Panc1 (cell line): ENCODE results near the gene PDE9A. TPM values are rescaled to one million over a fixed set of nuclear protein-coding genes. Genes with fewer than 3 reads are reported as not detected.

Experiments
- ATAC-seq: fragments of 200-7000 bp; cut with Tn5 transposase; 2 replicates; pipeline ENCODE4 v1.9.1; 2020; ENCODE audit warnings: mild to moderate bottlenecking, moderate library complexity
- BruUV-seq: library from RNA; stranded (reverse); fragments of 400-500 nt; replicated peaks from 2 replicates; lab custom pipeline; 2021; lab: Mats Ljungman, UMichigan
- CTCF ChIA-PET: fragments of 300-600 bp; sonication (Branson Sonifier 250); formaldehyde crosslinking; loops from one replicate; lab custom pipeline; 2022; ENCODE audit warnings: antibody characterized with exemption; lab: Charles Lee
- POLR2A ChIA-PET: fragments of 300-600 bp; sonication (Branson Sonifier 250); formaldehyde crosslinking; loops from one replicate; lab custom pipeline; 2022; ENCODE audit warnings: antibody characterized with exemption; lab: Charles Lee
- DNase-seq: peaks from one replicate; pipeline ENCODE4 v3.0.0-alpha.2; 2010; ENCODE audit warnings: low read depth, low spot score
- H3K27ac ChIP-seq: 2 replicates; pipeline ENCODE4 v1.5.1; 2011; ENCODE audit warnings: mild to moderate bottlenecking, low read length, inconsistent platforms
- H3K27me3 ChIP-seq: fragments of 200-500 bp; sonication (Bioruptor generic); 2 replicates; pipeline ENCODE4 v1.6.0; 2014; ENCODE audit warnings: low read length, inconsistent platforms; ENCODE audit not compliant: control insufficient read depth, insufficient read depth
- H3K36me3 ChIP-seq: fragments of 200-500 bp; sonication (Bioruptor generic); 2 replicates; pipeline ENCODE4 v1.5.1; 2014; ENCODE audit warnings: inconsistent platforms, mild to moderate bottlenecking, low read length, moderate library complexity; ENCODE audit not compliant: control insufficient read depth, insufficient read depth
- H3K4me1 ChIP-seq: 2 replicates; pipeline ENCODE4 v1.5.1; 2011; ENCODE audit warnings: inconsistent platforms, mild to moderate bottlenecking, low read length, moderate library complexity; ENCODE audit not compliant: control insufficient read depth, insufficient read depth
- H3K4me3 ChIP-seq, 2 experiments: 2 replicates each; pipeline ENCODE4 v1.5.1; 2011 to 2012; ENCODE audit warnings: low read depth in 2 of 2, low read length in 2 of 2, mild to moderate bottlenecking in 2 of 2, inconsistent platforms in 1 of 2, moderate library complexity in 1 of 2
- H3K9me3 ChIP-seq: fragments of 200-500 bp; sonication (Bioruptor generic); 2 replicates; pipeline ENCODE4 v1.5.1; 2014; ENCODE audit warnings: low read depth, mild to moderate bottlenecking, inconsistent platforms, low read length, moderate library complexity; ENCODE audit not compliant: control insufficient read depth, insufficient read depth
- POLR2AphosphoS5 ChIP-seq: IDR thresholded peaks from 2 replicates; pipeline ENCODE4 v1.6.1; 2012; ENCODE audit warnings: mild to moderate bottlenecking, low read depth, low read length, moderate library complexity
- SIN3A ChIP-seq: IDR thresholded peaks from 2 replicates; pipeline ENCODE4 v1.6.1; 2012; ENCODE audit warnings: low read depth, mild to moderate bottlenecking, low read length, moderate library complexity, borderline replicate concordance; ENCODE audit not compliant: insufficient read depth
- TCF7L2 ChIP-seq: IDR thresholded peaks from 2 replicates; pipeline ENCODE4 v1.6.1; 2011; ENCODE audit warnings: mild to moderate bottlenecking, low read depth, low read length, inconsistent platforms
- in situ Hi-C: cut with HindIII; loops from 2 replicates; pipeline ENCODE4 v1.10.0; 2016; ENCODE audit warnings: low sequenced_read_pairs, low pct_unique_long_range_greater_than_20kb
- intact Hi-C: fragments of 100-400 bp; cut with micrococcal nuclease; formaldehyde crosslinking; loops from one replicate; pipeline ENCODE4 v1.10.0; 2022; ENCODE audit not compliant: unreplicated experiment
- total RNA-seq: library from RNA; stranded (reverse); gene quantifications from one replicate; pipeline ENCODE4 v1.2.1, GENCODE V29; 2021; ENCODE audit not compliant: unreplicated experiment
- TF ChIP-seq, protein P1 (sequence below): fragments of 450-650 bp; IDR thresholded peaks from 2 replicates; pipeline ENCODE4 v1.5.1; 2017; ENCODE audit warnings: mild to moderate bottlenecking
- TF ChIP-seq, protein P2 (sequence below), 2 experiments: IDR thresholded peaks; 2 replicates each; pipeline ENCODE4 v1.6.1; 2011 to 2012; ENCODE audit warnings: low read depth in 2 of 2, control low read depth in 1 of 2, low read length in 1 of 2, mild to moderate bottlenecking in 1 of 2, moderate library complexity in 1 of 2; ENCODE audit not compliant: insufficient read depth in 1 of 2

The PDE9A gene
- total RNA-seq, 1 experiment from 2014 or later = 0.72 TPM

DNA sequence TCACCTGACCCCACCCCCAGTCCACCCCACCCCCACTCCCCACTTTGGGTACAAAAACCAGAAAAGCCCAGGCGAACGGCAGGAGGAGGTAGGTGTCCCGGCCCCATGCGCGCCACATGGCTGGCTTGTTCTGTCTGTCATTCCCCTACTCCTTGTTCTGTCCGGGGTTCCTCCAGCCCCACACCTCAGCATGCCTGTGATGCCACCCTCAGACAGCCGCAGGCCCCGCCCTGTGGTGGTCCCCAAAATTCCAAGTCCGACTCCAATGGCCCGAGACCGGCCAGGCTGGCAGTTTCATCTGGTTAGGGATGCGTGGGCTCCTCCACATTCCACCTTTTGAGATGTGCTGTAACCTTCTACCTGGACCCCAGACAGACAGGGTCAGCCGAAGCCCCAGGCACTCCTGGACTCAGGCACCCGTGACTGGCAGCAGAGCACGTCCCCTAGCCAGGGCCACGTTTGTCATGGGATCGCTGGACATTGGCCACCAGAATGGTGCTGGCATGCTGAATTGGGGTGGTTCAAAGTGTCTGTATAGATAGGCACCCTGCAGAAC lies 131.6 kb downstream of the PDE9A start:
- Histone ChIP-seq H3K27me3 (peaks cover 7% of the 10 kb centered on the region; the same call in 1 of the 2 replicates), H3K9me3 (no peaks in the 10 kb centered on the region), H3K4me3 (no peak overlapping the region), H3K36me3 (no peaks in the 10 kb centered on the region), H3K4me1 (no peaks in the 10 kb centered on the region), H3K27ac (no peak overlapping the region)
- ChIA-PET POLR2A (interaction anchor here (0.6 kb wide), 1 partner anchor 68 kb away, joined by 3 read pairs; no protein-coding TSS in a partner anchor), CTCF (no interaction called here)
- no peak for DNase-seq
- intact Hi-C loops (no loop called here), in situ Hi-C loops (no loop called here)
- no TSS peak for BruUV-seq
- no peak for TF ChIP-seq TCF7L2
- TF ChIP-seq, protein P1, sequence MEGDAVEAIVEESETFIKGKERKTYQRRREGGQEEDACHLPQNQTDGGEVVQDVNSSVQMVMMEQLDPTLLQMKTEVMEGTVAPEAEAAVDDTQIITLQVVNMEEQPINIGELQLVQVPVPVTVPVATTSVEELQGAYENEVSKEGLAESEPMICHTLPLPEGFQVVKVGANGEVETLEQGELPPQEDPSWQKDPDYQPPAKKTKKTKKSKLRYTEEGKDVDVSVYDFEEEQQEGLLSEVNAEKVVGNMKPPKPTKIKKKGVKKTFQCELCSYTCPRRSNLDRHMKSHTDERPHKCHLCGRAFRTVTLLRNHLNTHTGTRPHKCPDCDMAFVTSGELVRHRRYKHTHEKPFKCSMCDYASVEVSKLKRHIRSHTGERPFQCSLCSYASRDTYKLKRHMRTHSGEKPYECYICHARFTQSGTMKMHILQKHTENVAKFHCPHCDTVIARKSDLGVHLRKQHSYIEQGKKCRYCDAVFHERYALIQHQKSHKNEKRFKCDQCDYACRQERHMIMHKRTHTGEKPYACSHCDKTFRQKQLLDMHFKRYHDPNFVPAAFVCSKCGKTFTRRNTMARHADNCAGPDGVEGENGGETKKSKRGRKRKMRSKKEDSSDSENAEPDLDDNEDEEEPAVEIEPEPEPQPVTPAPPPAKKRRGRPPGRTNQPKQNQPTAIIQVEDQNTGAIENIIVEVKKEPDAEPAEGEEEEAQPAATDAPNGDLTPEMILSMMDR = no peak
- TF ChIP-seq, protein P2, sequence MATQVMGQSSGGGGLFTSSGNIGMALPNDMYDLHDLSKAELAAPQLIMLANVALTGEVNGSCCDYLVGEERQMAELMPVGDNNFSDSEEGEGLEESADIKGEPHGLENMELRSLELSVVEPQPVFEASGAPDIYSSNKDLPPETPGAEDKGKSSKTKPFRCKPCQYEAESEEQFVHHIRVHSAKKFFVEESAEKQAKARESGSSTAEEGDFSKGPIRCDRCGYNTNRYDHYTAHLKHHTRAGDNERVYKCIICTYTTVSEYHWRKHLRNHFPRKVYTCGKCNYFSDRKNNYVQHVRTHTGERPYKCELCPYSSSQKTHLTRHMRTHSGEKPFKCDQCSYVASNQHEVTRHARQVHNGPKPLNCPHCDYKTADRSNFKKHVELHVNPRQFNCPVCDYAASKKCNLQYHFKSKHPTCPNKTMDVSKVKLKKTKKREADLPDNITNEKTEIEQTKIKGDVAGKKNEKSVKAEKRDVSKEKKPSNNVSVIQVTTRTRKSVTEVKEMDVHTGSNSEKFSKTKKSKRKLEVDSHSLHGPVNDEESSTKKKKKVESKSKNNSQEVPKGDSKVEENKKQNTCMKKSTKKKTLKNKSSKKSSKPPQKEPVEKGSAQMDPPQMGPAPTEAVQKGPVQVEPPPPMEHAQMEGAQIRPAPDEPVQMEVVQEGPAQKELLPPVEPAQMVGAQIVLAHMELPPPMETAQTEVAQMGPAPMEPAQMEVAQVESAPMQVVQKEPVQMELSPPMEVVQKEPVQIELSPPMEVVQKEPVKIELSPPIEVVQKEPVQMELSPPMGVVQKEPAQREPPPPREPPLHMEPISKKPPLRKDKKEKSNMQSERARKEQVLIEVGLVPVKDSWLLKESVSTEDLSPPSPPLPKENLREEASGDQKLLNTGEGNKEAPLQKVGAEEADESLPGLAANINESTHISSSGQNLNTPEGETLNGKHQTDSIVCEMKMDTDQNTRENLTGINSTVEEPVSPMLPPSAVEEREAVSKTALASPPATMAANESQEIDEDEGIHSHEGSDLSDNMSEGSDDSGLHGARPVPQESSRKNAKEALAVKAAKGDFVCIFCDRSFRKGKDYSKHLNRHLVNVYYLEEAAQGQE (IDR thresholded peaks at IDR 0.05; ENCODE audit: insufficient read depth in 1 of 2, low read depth in 2 of 2, low read length in 1 of 2) = no peak
- TF ChIP-seq SIN3A = no peak
- no peak for TF ChIP-seq POLR2AphosphoS5
- ATAC-seq = no peak

DNA sequence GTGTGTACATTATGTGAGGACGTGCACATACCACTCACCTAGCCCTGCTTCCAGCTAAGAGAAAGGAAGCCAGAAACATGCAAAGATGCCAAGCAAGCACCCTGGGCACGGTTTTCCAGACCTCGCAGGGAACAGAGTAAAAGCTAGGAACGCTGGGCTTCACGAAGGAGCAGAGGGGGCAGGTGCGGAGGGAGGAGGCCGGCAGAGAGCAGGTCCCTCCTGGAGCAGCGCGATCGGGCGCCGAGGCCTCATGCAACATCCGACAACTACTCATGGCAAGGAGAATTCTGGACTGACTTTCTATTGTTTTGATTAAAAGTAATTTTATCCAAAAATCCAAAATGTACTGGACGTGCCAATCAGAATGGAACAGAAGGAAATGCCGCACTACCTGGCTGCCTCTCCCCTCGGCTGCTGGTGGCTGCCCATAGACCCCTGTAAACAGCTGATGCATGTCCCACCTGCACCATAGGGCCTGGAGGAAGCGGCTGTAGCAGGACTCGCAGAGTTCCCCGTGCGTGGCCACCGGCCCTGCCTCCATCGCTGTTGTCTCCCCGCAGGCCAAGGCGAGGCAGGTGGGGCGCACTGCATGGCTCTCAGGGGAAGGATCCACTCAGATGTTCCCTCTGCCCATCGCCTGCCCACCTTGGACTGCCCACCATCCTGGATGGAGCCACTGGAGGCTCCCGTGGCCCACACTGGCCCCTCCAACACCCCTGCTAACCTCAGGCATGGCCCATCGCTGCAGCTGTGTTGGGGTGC lies 132.4 kb downstream of the PDE9A start:
- no peak for DNase-seq
- ChIA-PET POLR2A (interaction anchor here (0.6 kb wide), 1 partner anchor 69 kb away, joined by 3 read pairs; no protein-coding TSS in a partner anchor), CTCF (no interaction called here)
- TF ChIP-seq, protein P2 (IDR thresholded peaks at IDR 0.05; ENCODE audit: insufficient read depth in 1 of 2, low read depth in 2 of 2, low read length in 1 of 2) = no peak
- TF ChIP-seq, protein P1 = no peak
- TF ChIP-seq SIN3A (no peak), POLR2AphosphoS5 (no peak)
- no peaks in the 10 kb centered on the region for H3K9me3 ChIP-seq
- no peaks in the 10 kb centered on the region for H3K36me3 ChIP-seq
- in situ Hi-C loops = no loop called here
- intact Hi-C loops = no loop called here
- peaks cover 4% of the 10 kb centered on the region; the same call in 1 of the 2 replicates for H3K27me3 ChIP-seq
- H3K4me3 ChIP-seq = no peak overlapping the region
- no peak for ATAC-seq
- BruUV-seq = no TSS peak
- H3K4me1 ChIP-seq = no peaks in the 10 kb centered on the region
- no peak overlapping the region for H3K27ac ChIP-seq
